SK-N-SH (cell line): ENCODE results near the gene GNAL. TPM values are rescaled to one million over a fixed set of nuclear protein-coding genes. Genes with fewer than 3 reads are reported as not detected.

Experiments used
- CTCF ChIA-PET: fragments of 300-600, 350-600 bp; formaldehyde crosslinking; extraction: SDS; loops from one replicate; lab custom pipeline; 2021; lab: Yijun Ruan, JAX
- POLR2A ChIA-PET: fragments of 350-600 bp; sonication (Branson Sonifier 250); formaldehyde crosslinking; extraction: SDS; loops from one replicate; lab custom pipeline; 2020; ENCODE audit warnings: antibody characterized with exemption, inconsistent platforms; lab: Yijun Ruan, JAX
- DNase-seq: peaks from one replicate; pipeline ENCODE4 v3.0.0; 2012
- H2AFZ ChIP-seq: fragments of 200-600 bp; sonication (generic); 2 replicates; pipeline ENCODE4 v1.8.1; 2016; ENCODE audit warnings: antibody characterized with exemption, mild to moderate bottlenecking, low read depth
- H3F3A ChIP-seq: fragments of 200-600 bp; sonication (generic); replicated peaks from 2 replicates; pipeline ENCODE3; 2016; ENCODE audit warnings: antibody characterized with exemption, mild to moderate bottlenecking; ENCODE audit not compliant: insufficient read depth
- H3K27ac ChIP-seq, 2 experiments: fragments of 200-500 bp in 1 of 2; fragments of 200-600 bp in 1 of 2; sonication (Bioruptor generic) in 1 of 2; sonication (generic), shearing (Covaris generic) in 1 of 2; 2 replicates each; pipeline versions ENCODE4 v1.5.1 to v1.6.1; 2014 to 2016; ENCODE audit warnings: low read depth in 2 of 2, inconsistent platforms in 1 of 2, low read length in 1 of 2, mild to moderate bottlenecking in 1 of 2, mixed read lengths in 1 of 2
- H3K27me3 ChIP-seq: fragments of 200-600 bp; sonication (generic), shearing (Covaris generic); 2 replicates; pipeline ENCODE4 v1.6.1; 2016; ENCODE audit warnings: mixed run types; ENCODE audit not compliant: insufficient read depth
- H3K36me3 ChIP-seq, 2 experiments: fragments of 200-500 bp in 1 of 2; fragments of 200-600 bp in 1 of 2; sonication (Bioruptor generic) in 1 of 2; sonication (generic) in 1 of 2; replicated peaks in 1 of 2; 2 replicates each; pipeline versions ENCODE3 to v1.5.1; 2014 to 2016; ENCODE audit warnings: low read length in 1 of 2, mild to moderate bottlenecking in 1 of 2; ENCODE audit not compliant: insufficient read depth in 2 of 2, control insufficient read depth in 1 of 2
- H3K4me1 ChIP-seq, 2 experiments: fragments of 200-500 bp in 1 of 2; fragments of 200-600 bp in 1 of 2; sonication (Bioruptor generic) in 1 of 2; sonication (generic), shearing (Covaris generic) in 1 of 2; 2 replicates each; pipeline versions ENCODE4 v1.5.1 to v1.6.1; 2014 to 2016; ENCODE audit warnings: low read depth in 1 of 2, low read length in 1 of 2, mixed run types in 1 of 2; ENCODE audit not compliant: insufficient read depth in 2 of 2, control insufficient read depth in 1 of 2
- H3K4me2 ChIP-seq: fragments of 200-600 bp; sonication (generic), shearing (Covaris generic); 2 replicates; pipeline ENCODE4 v1.6.1; 2017; ENCODE audit warnings: mixed run types
- H3K4me3 ChIP-seq, 2 experiments: fragments of 200-500 bp in 1 of 2; fragments of 200-600 bp in 1 of 2; sonication (Bioruptor generic) in 1 of 2; sonication (generic), shearing (Covaris generic) in 1 of 2; 2 replicates each; pipeline versions ENCODE4 v1.5.1 to v1.8.1; 2014 to 2016; ENCODE audit warnings: low read depth in 2 of 2, inconsistent platforms in 1 of 2, low read length in 1 of 2, mild to moderate bottlenecking in 1 of 2, mixed read lengths in 1 of 2, moderate library complexity in 1 of 2
- H3K79me2 ChIP-seq: fragments of 200-600 bp; sonication (generic); 2 replicates; pipeline ENCODE4 v1.8.1; 2017; ENCODE audit warnings: mild to moderate bottlenecking; ENCODE audit not compliant: insufficient read depth
- H3K9ac ChIP-seq: fragments of 200-600 bp; sonication (generic); 2 replicates; pipeline ENCODE4 v1.6.1; 2017; ENCODE audit warnings: mixed run types
- H3K9me2 ChIP-seq: fragments of 200-600 bp; sonication (generic); 2 replicates; pipeline ENCODE4 v1.6.1; 2017; ENCODE audit warnings: mixed run types
- H3K9me3 ChIP-seq: fragments of 200-600 bp; sonication (generic); 2 replicates; pipeline ENCODE4 v1.6.1; 2017; ENCODE audit warnings: mixed run types, mild to moderate bottlenecking, moderate library complexity
- H4K20me1 ChIP-seq: fragments of 200-600 bp; sonication (generic); 2 replicates; pipeline ENCODE4 v1.6.1; 2017; ENCODE audit warnings: mild to moderate bottlenecking, mixed run types; ENCODE audit not compliant: insufficient read depth
- CHD2 ChIP-seq: fragments of 150-350 bp; IDR thresholded peaks from 2 replicates; pipeline ENCODE4 v1.6.1; 2018; ENCODE audit warnings: low read length; ENCODE audit not compliant: partially characterized antibody
- ELF1 ChIP-seq: IDR thresholded peaks from 2 replicates; pipeline ENCODE4 v1.4.0; 2012
- EZH2phosphoT487 ChIP-seq: fragments of 200-600 bp; sonication (generic); IDR thresholded peaks from 2 replicates; pipeline ENCODE4 v1.6.1; 2017; ENCODE audit warnings: low read depth, mixed run types, mild to moderate bottlenecking, antibody characterized with exemption, moderate library complexity, borderline replicate concordance
- FOSL2 ChIP-seq: IDR thresholded peaks from 2 replicates; pipeline ENCODE4 v1.4.0; 2012; ENCODE audit warnings: low read depth, mild to moderate bottlenecking, moderate library complexity, borderline replicate concordance
- IRF3 ChIP-seq: fragments of 150-350 bp; IDR thresholded peaks from 2 replicates; pipeline ENCODE4 v1.6.1; 2016; ENCODE audit warnings: mild to moderate bottlenecking, low read depth, low read length
- JUND ChIP-seq: IDR thresholded peaks from 2 replicates; pipeline ENCODE4 v1.4.0; 2012
- MEF2A ChIP-seq: IDR thresholded peaks from 2 replicates; pipeline ENCODE4 v1.4.0; 2012; ENCODE audit warnings: low read depth, borderline replicate concordance
- NFIC ChIP-seq: IDR thresholded peaks from 2 replicates; pipeline ENCODE4 v1.4.0; 2012; ENCODE audit warnings: borderline replicate concordance
- NRF1 ChIP-seq: IDR thresholded peaks from 2 replicates; pipeline ENCODE4 v1.6.1; 2012; ENCODE audit warnings: low read depth, mild to moderate bottlenecking, low read length
- PBX3 ChIP-seq: IDR thresholded peaks from 2 replicates; pipeline ENCODE4; 2012
- RAD21 ChIP-seq: IDR thresholded peaks from 2 replicates; pipeline ENCODE4 v1.6.1; 2012; ENCODE audit warnings: mild to moderate bottlenecking, low read length
- RCOR1 ChIP-seq: fragments of 150-350 bp; IDR thresholded peaks from 2 replicates; pipeline ENCODE4 v1.6.1; 2017; ENCODE audit warnings: antibody characterized with exemption, low read length
- RFX5 ChIP-seq: IDR thresholded peaks from 2 replicates; pipeline ENCODE4 v1.6.1; 2012; ENCODE audit warnings: mild to moderate bottlenecking, improper control_type of control experiment, low read length
- SMC3 ChIP-seq: IDR thresholded peaks from 2 replicates; pipeline ENCODE4 v1.6.1; 2012; ENCODE audit warnings: low read depth, low read length, improper control_type of control experiment
- TAF1 ChIP-seq: IDR thresholded peaks from 2 replicates; pipeline ENCODE4 v1.6.1; 2012; ENCODE audit warnings: low read depth, mild to moderate bottlenecking, low read length, moderate library complexity, borderline replicate concordance
- TCF12 ChIP-seq: IDR thresholded peaks from 2 replicates; pipeline ENCODE4 v1.4.0; 2012
- YY1 ChIP-seq: IDR thresholded peaks from 2 replicates; pipeline ENCODE4 v1.4.0; 2012; ENCODE audit warnings: low read depth, mild to moderate bottlenecking
- WGBS: methylation state at CpG from one replicate; pipeline ENCODE4 v1.1.6; 2017; ENCODE audit warnings: low lambda C conversion rate; 5-methylcytosine and 5-hydroxymethylcytosine counted together
- polyA plus RNA-seq, 3 experiments: library from polyadenylated mRNA; depleted of rRNA; stranded (reverse); fragments of >200 nt; gene quantifications; 2 replicates each; pipeline ENCODE4 v1.2.3, GENCODE V29; 2012

The GNAL gene
- polyA plus RNA-seq, 1 of the 3 experiments (the other 2 are of a cell fraction): 0.13 TPM

- TF ChIP-seq RCOR1 (no peak), RAD21 (no peak), ELF1 (no peak), SMC3 (no peak), EZH2phosphoT487 (no peak), NFIC (no peak), CHD2 (no peak), FOSL2 (no peak)
Measured at GRCh38 chr18:11739893-11740292, 50.8 kb downstream of the GNAL start (continued).

DNA sequence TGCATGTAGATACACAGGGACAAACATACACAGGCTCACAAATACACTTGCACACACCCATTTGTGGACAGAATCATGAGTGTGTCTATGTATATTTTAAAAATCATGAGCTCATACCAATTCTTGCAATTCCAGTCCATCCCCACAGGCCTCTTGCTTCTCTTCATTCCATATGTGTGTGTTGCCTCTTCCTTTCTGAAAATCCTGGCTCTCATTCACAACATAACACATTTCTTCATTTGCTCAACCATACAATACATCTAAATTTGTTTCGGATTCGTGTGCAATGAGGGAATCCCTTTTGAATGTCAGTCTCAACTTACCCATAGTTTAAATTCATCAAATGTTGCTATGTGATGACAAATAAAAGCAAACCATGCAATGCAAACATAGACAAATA is 51.4 kb downstream of the GNAL start:
- H3K4me2 ChIP-seq: no peak overlapping the region
- no peaks in the 10 kb centered on the region for H3K79me2 ChIP-seq
- no peak overlapping the region for H2AFZ ChIP-seq
- ChIA-PET CTCF (interaction anchor here (0.7 to 1.4 kb wide), 3 partner anchors 109 to 298 kb away, joined by 3 to 5 read pairs (median 4); no protein-coding TSS in a partner anchor), POLR2A (no interaction called here)
- H3K27me3 ChIP-seq: peaks cover 56% of the 10 kb centered on the region
- DNase-seq: no peak
- no peak overlapping the region for H3K9ac ChIP-seq
- no peaks in the 10 kb centered on the region for H4K20me1 ChIP-seq
- no peak overlapping the region for H3K27ac ChIP-seq
- H3K4me3 ChIP-seq: no peak overlapping the region
- H3F3A ChIP-seq: no peaks in the 10 kb centered on the region
- H3K9me2 ChIP-seq: no peaks in the 10 kb centered on the region
- 5% methylated on average over 2 of the region's 2 CpGs for WGBS
- H3K36me3 ChIP-seq: no peaks in the 10 kb centered on the region
- H3K4me1 ChIP-seq: no peaks in the 10 kb centered on the region
- no peak for TF ChIP-seq RFX5
- TF ChIP-seq JUND: no peak
- no peak for TF ChIP-seq EZH2phosphoT487
- TF ChIP-seq TAF1: no peak
- TF ChIP-seq PBX3: no peak
- no peak for TF ChIP-seq TCF12
- TF ChIP-seq NRF1: no peak
- TF ChIP-seq IRF3: no peak
- no peak for TF ChIP-seq MEF2A
- TF ChIP-seq YY1: no peak
- no peak for TF ChIP-seq SMC3
- H3K9me3 ChIP-seq: no peaks in the 10 kb centered on the region
